HFFc6 (cell line): ENCODE data around the gene ANO10. TPM values are rescaled to one million over a fixed set of nuclear protein-coding genes. Genes with fewer than 3 reads are reported as not detected.
A peak's percentile ranks its signal among the peaks of the same experiment; 100 is the strongest.

ENCODE experiments used
- DNase-seq: peaks from one replicate; pipeline ENCODE4 v3.0.0-alpha.2; 2018
- H3K27ac Mint-ChIP-seq: 2 replicates; pipeline ENCODE4 v1.8.0; 2020; ENCODE audit warnings: mild to moderate bottlenecking, mixed read lengths
- H3K27me3 Mint-ChIP-seq: 2 replicates; pipeline ENCODE4 v1.8.0; 2021; ENCODE audit warnings: mild to moderate bottlenecking, moderate library complexity, mixed read lengths; ENCODE audit not compliant: insufficient read depth
- H3K36me3 Mint-ChIP-seq: 2 replicates; pipeline ENCODE4 v1.8.0; 2021; ENCODE audit warnings: low read depth, mixed read lengths
- H3K4me1 Mint-ChIP-seq: 2 replicates; pipeline ENCODE4 v1.8.0; 2020; ENCODE audit warnings: low read depth, mixed read lengths
- H3K4me3 Mint-ChIP-seq: 2 replicates; pipeline ENCODE4 v1.8.0; 2020; ENCODE audit warnings: mild to moderate bottlenecking, moderate library complexity, mixed read lengths
- H3K9me3 Mint-ChIP-seq: 2 replicates; pipeline ENCODE4 v1.8.0; 2020; ENCODE audit warnings: mild to moderate bottlenecking, mixed read lengths
- CTCF ChIP-seq: fragments of 200-600 bp; sonication (generic); IDR thresholded peaks from 2 replicates; pipeline ENCODE4 v1.5.0; 2021; ENCODE audit warnings: antibody characterized with exemption, mild to moderate bottlenecking
- total RNA-seq, 6 experiments: library from RNA; stranded (reverse); fragmentation: NEBNext Ultra II Directional; extraction: Animal tissue kit (Norgen Biotek cat#: 25700); gene quantifications; 2 replicates in 1 of 6; 3 replicates in 5 of 6; pipeline ENCODE4 v1.2.3, GENCODE V29; 2021

Gene ANO10
- total RNA-seq, 6 experiments from 2014 or later, result 78.3 to 103 (median 90.8) TPM

DNA sequence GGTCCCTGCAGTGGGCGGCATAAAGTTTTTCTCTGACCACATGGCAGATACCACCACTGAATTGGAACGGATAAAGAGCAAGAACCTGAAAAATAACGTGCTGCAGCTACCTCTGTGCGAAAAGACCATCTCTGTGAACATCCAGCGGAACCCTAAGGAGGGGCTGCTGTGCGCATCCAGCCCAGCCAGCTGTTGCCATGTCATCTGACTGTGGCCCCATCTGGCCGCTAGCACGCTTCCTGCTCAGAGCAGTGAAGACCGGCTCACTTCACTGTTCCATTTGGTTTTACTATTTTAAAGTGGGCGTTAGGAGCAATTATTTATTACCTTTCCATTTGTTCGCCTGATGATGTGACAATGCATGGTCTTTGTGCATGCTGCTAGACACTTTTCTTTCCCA, 273.5 kb downstream of the ANO10 start:
- Mint-ChIP-seq H3K4me1 (peaks cover 16% of the 10 kb centered on the region), H3K27me3 (peaks cover 3% of the 10 kb centered on the region; the same call in 1 of the 2 replicates), H3K36me3 (peaks cover 53% of the 10 kb centered on the region), H3K4me3 (no peak overlapping the region), H3K27ac (no peak overlapping the region), H3K9me3 (peaks cover 19% of the 10 kb centered on the region)
- no peak for TF ChIP-seq CTCF
- DNase-seq, result no peak

GRCh38 chr3:43347774-43348173, 274.0 kb downstream of the ANO10 start:
- Mint-ChIP-seq H3K9me3 (peaks cover 13% of the 10 kb centered on the region), H3K4me3 (no peak overlapping the region), H3K4me1 (peaks cover 16% of the 10 kb centered on the region), H3K36me3 (peaks cover 53% of the 10 kb centered on the region), H3K27ac (no peak overlapping the region), H3K27me3 (peaks cover 3% of the 10 kb centered on the region; the same call in 1 of the 2 replicates)
- no peak for DNase-seq
- no peak for TF ChIP-seq CTCF

GRCh38 chr3:43346978-43347749, 274.6 kb downstream of the ANO10 start:
- peaks cover 16% of the 10 kb centered on the region for H3K4me1 Mint-ChIP-seq

GRCh38 chr3:43345877-43346276, 275.9 kb downstream of the ANO10 start:
- no peaks in the 10 kb centered on the region for H3K27me3 Mint-ChIP-seq
- no peak for TF ChIP-seq CTCF
- peaks cover 42% of the 10 kb centered on the region for H3K36me3 Mint-ChIP-seq
- no peak overlapping the region for H3K4me3 Mint-ChIP-seq
- H3K4me1 Mint-ChIP-seq, result peaks cover 16% of the 10 kb centered on the region
- H3K27ac Mint-ChIP-seq, result peak overlapping the region; percentile 79
- H3K9me3 Mint-ChIP-seq, result no peaks in the 10 kb centered on the region
- DNase-seq, result peak; percentile 72

More at GRCh38 chr3:43346978-43347749, 274.6 kb downstream of the ANO10 start:
- no peak for DNase-seq
- Mint-ChIP-seq H3K27ac (no peak overlapping the region), H3K36me3 (peaks cover 53% of the 10 kb centered on the region), H3K4me3 (no peak overlapping the region), H3K27me3 (peaks cover 3% of the 10 kb centered on the region; the same call in 1 of the 2 replicates), H3K9me3 (peaks cover 7% of the 10 kb centered on the region)
- no peak for TF ChIP-seq CTCF

DNA sequence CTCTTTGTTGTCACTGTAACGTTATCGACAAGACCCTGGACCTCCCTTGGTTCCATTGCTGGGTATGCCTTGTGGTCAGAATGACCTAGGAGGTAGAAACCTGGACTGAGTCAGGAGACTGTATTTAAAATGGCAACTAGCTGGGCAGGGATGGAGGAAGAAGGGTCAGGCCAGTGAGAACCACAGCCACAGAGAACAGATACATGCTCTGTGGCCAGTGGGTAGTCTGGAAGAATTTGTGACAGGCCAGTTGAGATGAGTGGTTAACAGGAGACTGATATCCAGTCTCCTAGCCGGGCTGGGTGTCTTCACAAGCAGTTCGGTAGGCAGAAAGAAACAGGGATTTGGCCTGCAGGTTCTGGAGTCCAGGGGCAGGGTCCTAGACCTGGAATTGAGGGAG, 276.6 kb downstream of the ANO10 start:
- Mint-ChIP-seq H3K9me3 (no peaks in the 10 kb centered on the region), H3K4me3 (no peak overlapping the region), H3K27ac (peak overlapping the region; percentile 79), H3K36me3 (peaks cover 38% of the 10 kb centered on the region), H3K4me1 (peaks cover 16% of the 10 kb centered on the region), H3K27me3 (no peaks in the 10 kb centered on the region)
- TF ChIP-seq CTCF, result no peak
- no peak for DNase-seq
